IMR-90 (cell line): ENCODE results near the gene FIS1. TPM values are rescaled to one million over a fixed set of nuclear protein-coding genes. Genes with fewer than 3 reads are reported as not detected.

Experiments used
- ATAC-seq: fragments of 200-7000 bp; cut with Tn5 transposase; 2 replicates; pipeline ENCODE4 v1.9.1; 2020; ENCODE audit warnings: low read depth, mild to moderate bottlenecking, moderate library complexity
- BruUV-seq: library from RNA; stranded (reverse); fragments of 400-500 nt; replicated peaks from 2 replicates; lab custom pipeline; 2021; lab: Mats Ljungman, UMichigan
- CTCF ChIA-PET: fragments of 300-600 bp; formaldehyde crosslinking; extraction: SDS; loops from one replicate; lab custom pipeline; 2021; ENCODE audit warnings: antibody characterized with exemption; lab: Yijun Ruan, JAX
- POLR2A ChIA-PET: fragments of 300-600 bp; sonication (Branson Sonifier 250); formaldehyde crosslinking; loops from one replicate; lab custom pipeline; 2022; ENCODE audit warnings: antibody characterized with exemption; ENCODE audit not compliant: unreplicated experiment; lab: Charles Lee
- DNase-seq: peaks from one replicate; pipeline ENCODE4 v3.0.0; 2013
- H2AFZ ChIP-seq: replicated peaks from 2 replicates; pipeline ENCODE3; 2013; ENCODE audit warnings: low read length, mild to moderate bottlenecking; ENCODE audit not compliant: poor library complexity
- H2AK5ac ChIP-seq: 2 replicates; pipeline ENCODE4 v1.6.1; 2013; ENCODE audit warnings: low read depth, low read length, inconsistent platforms
- H2AK9ac ChIP-seq: replicated peaks from 2 replicates; pipeline ENCODE3; 2013; ENCODE audit warnings: mild to moderate bottlenecking, low read depth, low read length, moderate library complexity; ENCODE audit not compliant: poor library complexity
- H2BK120ac ChIP-seq: 2 replicates; pipeline ENCODE4 v1.6.1; 2013; ENCODE audit warnings: low read depth, low read length, inconsistent platforms
- H2BK15ac ChIP-seq: 3 replicates; pipeline ENCODE4 v1.6.1; 2013; ENCODE audit warnings: low read depth, low read length, inconsistent platforms
- H2BK20ac ChIP-seq: 2 replicates; pipeline ENCODE4 v1.6.1; 2013; ENCODE audit warnings: low read depth, mild to moderate bottlenecking, inconsistent platforms, low read length, moderate library complexity
- H2BK5ac ChIP-seq: 2 replicates; pipeline ENCODE4 v1.6.1; 2013; ENCODE audit warnings: mild to moderate bottlenecking, low read depth, low read length, inconsistent platforms; ENCODE audit not compliant: poor library complexity, severe bottlenecking
- H3K14ac ChIP-seq: replicated peaks from 2 replicates; pipeline ENCODE4 v1.6.1; 2013; ENCODE audit warnings: low read depth, low read length, inconsistent platforms
- H3K18ac ChIP-seq: 2 replicates; pipeline ENCODE4 v1.6.1; 2013; ENCODE audit warnings: low read depth, low read length, control low read depth
- H3K23ac ChIP-seq: 2 replicates; pipeline ENCODE4 v1.6.1; 2013; ENCODE audit warnings: low read depth, low read length, inconsistent platforms
- H3K27ac ChIP-seq: 2 replicates; pipeline ENCODE4 v1.5.1; 2013; ENCODE audit warnings: mild to moderate bottlenecking, control low read depth, low read length; ENCODE audit not compliant: insufficient read depth
- H3K27me3 ChIP-seq: 2 replicates; pipeline ENCODE4 v1.6.1; 2013; ENCODE audit warnings: low read length; ENCODE audit not compliant: control insufficient read depth, insufficient read depth
- H3K36me3 ChIP-seq: 2 replicates; pipeline ENCODE4 v1.6.1; 2013; ENCODE audit warnings: low read length, mixed read lengths; ENCODE audit not compliant: control insufficient read depth, insufficient read depth
- H3K4ac ChIP-seq: 2 replicates; pipeline ENCODE4 v1.6.1; 2013; ENCODE audit warnings: low read depth, low read length, inconsistent platforms
- H3K4me1 ChIP-seq: 2 replicates; pipeline ENCODE4 v1.6.1; 2013; ENCODE audit warnings: low read length, mixed read lengths; ENCODE audit not compliant: control insufficient read depth, insufficient read depth
- H3K4me2 ChIP-seq: 2 replicates; pipeline ENCODE4 v1.6.1; 2013; ENCODE audit warnings: low read depth, mild to moderate bottlenecking, control low read depth, low read length, moderate library complexity
- H3K4me3 ChIP-seq: 2 replicates; pipeline ENCODE4 v1.5.1; 2013; ENCODE audit warnings: low read depth, mild to moderate bottlenecking, control low read depth, low read length, moderate library complexity; ENCODE audit not compliant: insufficient read depth
- H3K56ac ChIP-seq: 2 replicates; pipeline ENCODE4 v1.6.1; 2013; ENCODE audit warnings: low read length, inconsistent platforms; ENCODE audit not compliant: insufficient read depth; ENCODE audit errors: extremely low read depth
- H3K79me1 ChIP-seq, 2 experiments: 2 replicates each; pipeline ENCODE4 v1.6.1; 2013; ENCODE audit warnings: low read length in 2 of 2, inconsistent platforms in 1 of 2, low read depth in 1 of 2
- H3K9ac ChIP-seq: 2 replicates; pipeline ENCODE4 v1.6.1; 2013; ENCODE audit warnings: low read depth, low read length, control low read depth
- H3K9me1 ChIP-seq: 2 replicates; pipeline ENCODE4 v1.6.1; 2013; ENCODE audit warnings: low read length, inconsistent platforms; ENCODE audit not compliant: insufficient read depth
- H3K9me3 ChIP-seq: 2 replicates; pipeline ENCODE4 v1.6.1; 2013; ENCODE audit warnings: low read length; ENCODE audit not compliant: control insufficient read depth, insufficient read depth
- H4K20me1 ChIP-seq: 2 replicates; pipeline ENCODE4 v1.6.1; 2013; ENCODE audit warnings: low read length, inconsistent platforms; ENCODE audit not compliant: insufficient read depth
- H4K5ac ChIP-seq: 2 replicates; pipeline ENCODE4 v1.6.1; 2013; ENCODE audit warnings: mild to moderate bottlenecking, low read depth, low read length, control low read depth
- H4K8ac ChIP-seq, 2 experiments: 2 replicates each; pipeline ENCODE4 v1.6.1; 2013; ENCODE audit warnings: low read depth in 2 of 2, low read length in 2 of 2, control low read depth in 1 of 2, inconsistent platforms in 1 of 2
- H4K91ac ChIP-seq: 2 replicates; pipeline ENCODE4 v1.6.1; 2013; ENCODE audit warnings: low read depth, low read length, inconsistent platforms; ENCODE audit not compliant: insufficient read depth
- BHLHE40 ChIP-seq: fragments of 150-350 bp; IDR thresholded peaks from 2 replicates; pipeline ENCODE4 v1.6.1; 2016; ENCODE audit warnings: mild to moderate bottlenecking, low read depth, low read length
- CEBPB ChIP-seq: IDR thresholded peaks from 2 replicates; pipeline ENCODE4 v1.6.1; 2012; ENCODE audit warnings: low read depth, low read length, improper control_type of control experiment
- CHD1 ChIP-seq: IDR thresholded peaks from 2 replicates; pipeline ENCODE4 v1.6.1; 2012; ENCODE audit warnings: low read depth, low read length, improper control_type of control experiment
- CTCF ChIP-seq: conservative IDR thresholded peaks from 2 replicates; pipeline ENCODE4 v1.5.1; 2012; ENCODE audit warnings: mild to moderate bottlenecking, low read depth, low read length, improper control_type of control experiment
- ELK1 ChIP-seq: fragments of 150-350 bp; IDR thresholded peaks from 2 replicates; pipeline ENCODE4 v1.6.1; 2016; ENCODE audit warnings: low read depth, mild to moderate bottlenecking, low read length, moderate library complexity, borderline replicate concordance
- FOS ChIP-seq: fragments of 150-350 bp; IDR thresholded peaks from 2 replicates; pipeline ENCODE4 v1.6.1; 2016; ENCODE audit warnings: low read depth, low read length
- MAFK ChIP-seq: IDR thresholded peaks from 2 replicates; pipeline ENCODE4 v1.6.1; 2012; ENCODE audit warnings: low read depth, low read length, improper control_type of control experiment
- MAZ ChIP-seq: IDR thresholded peaks from 2 replicates; pipeline ENCODE4 v1.6.1; 2012; ENCODE audit warnings: low read depth, mild to moderate bottlenecking, low read length, improper control_type of control experiment, moderate library complexity, borderline replicate concordance
- MXI1 ChIP-seq: IDR thresholded peaks from 2 replicates; pipeline ENCODE4 v1.6.1; 2012; ENCODE audit warnings: low read depth, mild to moderate bottlenecking, low read length, moderate library complexity, borderline replicate concordance
- NFE2L2 ChIP-seq: fragments of 150-350 bp; IDR thresholded peaks from 2 replicates; pipeline ENCODE4 v1.6.1; 2016; ENCODE audit warnings: low read depth, mild to moderate bottlenecking, low read length
- POLR2A ChIP-seq: IDR thresholded peaks from 2 replicates; pipeline ENCODE4 v1.6.1; 2012; ENCODE audit warnings: mild to moderate bottlenecking, low read depth, low read length
- RAD21 ChIP-seq: IDR thresholded peaks from 2 replicates; pipeline ENCODE4 v1.6.1; 2012; ENCODE audit warnings: low read length, improper control_type of control experiment
- RCOR1 ChIP-seq: IDR thresholded peaks from 2 replicates; pipeline ENCODE4 v1.6.1; 2012; ENCODE audit warnings: mild to moderate bottlenecking, low read length, improper control_type of control experiment; ENCODE audit not compliant: insufficient replicate concordance
- RFX5 ChIP-seq: IDR thresholded peaks from 2 replicates; pipeline ENCODE4 v1.8.0; 2012; ENCODE audit warnings: low read depth, mild to moderate bottlenecking, low read length, moderate library complexity
- SMC3 ChIP-seq: fragments of 150-350 bp; IDR thresholded peaks from 2 replicates; pipeline ENCODE4 v1.6.1; 2016; ENCODE audit warnings: low read depth, mild to moderate bottlenecking, antibody characterized with exemption, low read length, moderate library complexity
- USF2 ChIP-seq: fragments of 150-350 bp; IDR thresholded peaks from 2 replicates; pipeline ENCODE4 v1.6.1; 2017; ENCODE audit warnings: mild to moderate bottlenecking, antibody characterized with exemption, low read length, low read depth
- WGBS, 2 experiments: methylation state at CpG; one replicate each; pipeline versions ENCODE4 v1.1.5 to v1.1.7; 2013; ENCODE audit warnings: missing lambda C conversion rate in 2 of 2; ENCODE audit not compliant: insufficient read length in 1 of 2; ENCODE audit errors: extremely low coverage in 2 of 2; 5-methylcytosine and 5-hydroxymethylcytosine counted together
- dilution Hi-C: fragments of 300-500 bp; cut with HindIII; formaldehyde crosslinking; loops from one replicate; pipeline ENCODE4 v1.14.3; 2018; ENCODE audit warnings: low sequenced_read_pairs; ENCODE audit not compliant: unreplicated experiment
- in situ Hi-C: fragments of 300-500 bp; cut with MboI; formaldehyde crosslinking; loops from 3 replicates; pipeline ENCODE4 v1.14.3; 2019; ENCODE audit warnings: low sequenced_read_pairs, inconsistent platforms, mixed read lengths
- intact Hi-C: fragments of 100-400 bp; cut with micrococcal nuclease; formaldehyde crosslinking; loops from 2 replicates; pipeline ENCODE4 v1.10.0; 2022
- polyA plus RNA-seq, 3 experiments: library from polyadenylated mRNA; depleted of rRNA; stranded (reverse); fragments of >200 nt; gene quantifications; 2 replicates each; pipeline ENCODE4 v1.2.3, GENCODE V29; 2012; ENCODE audit warnings: low replicate concordance in 1 of 3
- total RNA-seq: library from RNA; depleted of rRNA; stranded (reverse); fragments of >200 nt; gene quantifications from 2 replicates; pipeline ENCODE4 v1.2.3, GENCODE V29; 2012

FIS1 gene
- total and polyA plus RNA-seq, 2 of the 4 experiments (the other 2 are of a cell fraction), result 293 to 489 TPM

GRCh38 chr7:101206665-101207042, 38.2 kb downstream of the FIS1 start:
- no peak overlapping the region for H4K5ac ChIP-seq
- ATAC-seq (no peak), DNase-seq (no peak)
- no peak overlapping the region for H3K14ac ChIP-seq
- WGBS, 2 experiments, result 74% methylated on average over 3 of the region's 19 CpGs; no CpG with 5 or more reads in 1 of the 2 experiments
- no TSS peak for BruUV-seq
- H4K8ac ChIP-seq, result no peak overlapping the region
- no peak overlapping the region for H3K56ac ChIP-seq
- H3K23ac ChIP-seq, result no peak overlapping the region
- H2AFZ ChIP-seq, result no peak overlapping the region
- no peak overlapping the region for H2BK20ac ChIP-seq
- H2BK15ac ChIP-seq, result no peak overlapping the region
- TF ChIP-seq CTCF, result no peak
- no peak for TF ChIP-seq SMC3
- TF ChIP-seq MAZ, result no peak
- TF ChIP-seq CHD1, result no peak
- TF ChIP-seq FOS, result no peak
- TF ChIP-seq RFX5, result no peak
- TF ChIP-seq NFE2L2, result no peak
- TF ChIP-seq ELK1, result no peak
- TF ChIP-seq POLR2A, result no peak
- TF ChIP-seq RCOR1, result no peak
- no peak for TF ChIP-seq MAFK
- TF ChIP-seq RAD21, result no peak
- no peak for TF ChIP-seq MXI1
- no peak for TF ChIP-seq USF2
- TF ChIP-seq CEBPB, result no peak
- no peak for TF ChIP-seq BHLHE40
- H3K27ac ChIP-seq, result no peak overlapping the region
- H3K27me3 ChIP-seq, result peaks cover 22% of the 10 kb centered on the region
- H2BK120ac ChIP-seq, result no peak overlapping the region
- H4K20me1 ChIP-seq, result no peaks in the 10 kb centered on the region; the same call in 1 of the 2 replicates
- H3K4ac ChIP-seq, result no peak overlapping the region
- intact Hi-C loops (no loop called here), in situ Hi-C loops (no loop called here), dilution Hi-C loops (no loop called here)
- no peak overlapping the region for H3K4me3 ChIP-seq
- H2BK5ac ChIP-seq, result no peak overlapping the region
- H3K4me2 ChIP-seq, result no peak overlapping the region
- H2AK5ac ChIP-seq, result no peak overlapping the region
- no peaks in the 10 kb centered on the region for H3K9me1 ChIP-seq
- no peaks in the 10 kb centered on the region for H3K79me1 ChIP-seq
- H3K18ac ChIP-seq, result no peak overlapping the region
- no peak overlapping the region for H3K9ac ChIP-seq
- H3K9me3 ChIP-seq, result no peaks in the 10 kb centered on the region
- no peak overlapping the region for H2AK9ac ChIP-seq
- H3K36me3 ChIP-seq, result peaks cover 39% of the 10 kb centered on the region
- H4K91ac ChIP-seq, result no peak overlapping the region
- no peaks in the 10 kb centered on the region for H3K4me1 ChIP-seq
- POLR2A ChIA-PET, result no interaction called here
- CTCF ChIA-PET, result no interaction called here
